Embryonic facial prominence (tissue), 1 donor: ENCODE data around the gene PRICKLE4.

Experiments
- DNase-seq: peaks from one replicate; pipeline ENCODE4 v3.0.0-alpha.2; 2016; ENCODE audit errors: extremely low spot score

The PRICKLE4 gene

DNA sequence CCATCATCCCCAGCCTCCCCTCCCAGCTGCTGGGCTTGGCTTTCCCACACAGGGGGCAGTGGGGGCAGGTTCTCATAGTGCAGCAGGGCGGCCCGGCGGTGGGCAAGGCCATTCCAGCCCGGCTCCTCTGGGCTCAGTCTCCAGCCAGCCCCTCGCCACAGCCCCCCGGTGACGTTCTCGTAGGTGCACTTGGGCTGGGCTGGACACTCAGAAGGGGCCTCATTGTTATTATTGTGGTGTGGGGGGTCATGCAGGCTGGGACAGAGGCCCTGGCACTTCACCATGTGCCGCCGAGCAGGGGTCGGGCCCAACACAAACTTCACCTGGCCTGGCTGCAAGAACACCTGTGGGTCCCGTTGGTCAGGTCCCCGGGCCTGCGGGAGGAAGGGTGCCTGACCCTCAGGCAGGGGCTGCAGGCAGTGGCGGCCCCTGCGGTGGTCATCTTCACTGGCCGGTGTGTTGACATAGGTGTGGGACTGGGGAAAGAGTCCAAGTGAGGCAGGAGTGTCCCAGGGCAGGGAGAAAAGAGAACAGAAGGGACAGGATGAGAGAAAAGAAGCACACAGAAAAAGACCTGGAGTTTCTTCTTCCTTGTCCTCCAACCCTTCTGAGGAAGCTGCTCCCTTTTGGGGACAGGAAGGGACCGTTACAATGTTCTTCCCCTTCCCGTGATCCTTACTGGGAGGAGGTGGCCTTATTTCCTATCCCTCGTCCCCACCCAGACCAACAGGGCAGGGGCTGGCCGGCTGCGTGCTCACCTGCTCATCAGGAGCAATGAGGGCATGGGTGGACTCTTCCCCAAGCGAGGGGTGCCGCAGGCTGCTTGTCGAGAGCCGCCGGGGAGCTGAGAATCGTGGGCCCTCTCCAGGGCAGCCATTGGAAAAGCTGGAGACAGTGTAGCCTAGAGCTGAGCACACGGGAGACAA lies 9.3 kb upstream of the PRICKLE4 start:
- DNase-seq: no peak

DNA sequence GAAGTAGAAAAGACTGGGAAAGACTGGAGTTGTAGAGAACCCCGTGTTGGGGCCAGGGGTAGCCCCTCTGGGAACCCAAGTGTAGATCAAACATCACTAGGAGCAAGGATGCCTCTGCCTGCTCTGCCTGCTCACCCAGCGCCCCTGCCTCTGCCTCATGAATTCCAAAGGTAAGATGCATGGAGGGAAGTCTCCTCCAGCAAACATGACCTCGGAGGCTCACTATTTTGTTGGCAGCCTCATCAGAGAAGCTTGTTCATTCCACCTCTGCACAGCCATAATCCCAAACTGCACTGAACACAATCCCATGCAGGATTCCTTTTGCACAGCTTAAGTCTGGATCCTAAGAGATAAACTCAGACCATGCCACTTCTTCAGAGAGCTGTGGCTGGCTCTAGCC lies 5.7 kb upstream of the PRICKLE4 start:
- DNase-seq: no peak

DNA sequence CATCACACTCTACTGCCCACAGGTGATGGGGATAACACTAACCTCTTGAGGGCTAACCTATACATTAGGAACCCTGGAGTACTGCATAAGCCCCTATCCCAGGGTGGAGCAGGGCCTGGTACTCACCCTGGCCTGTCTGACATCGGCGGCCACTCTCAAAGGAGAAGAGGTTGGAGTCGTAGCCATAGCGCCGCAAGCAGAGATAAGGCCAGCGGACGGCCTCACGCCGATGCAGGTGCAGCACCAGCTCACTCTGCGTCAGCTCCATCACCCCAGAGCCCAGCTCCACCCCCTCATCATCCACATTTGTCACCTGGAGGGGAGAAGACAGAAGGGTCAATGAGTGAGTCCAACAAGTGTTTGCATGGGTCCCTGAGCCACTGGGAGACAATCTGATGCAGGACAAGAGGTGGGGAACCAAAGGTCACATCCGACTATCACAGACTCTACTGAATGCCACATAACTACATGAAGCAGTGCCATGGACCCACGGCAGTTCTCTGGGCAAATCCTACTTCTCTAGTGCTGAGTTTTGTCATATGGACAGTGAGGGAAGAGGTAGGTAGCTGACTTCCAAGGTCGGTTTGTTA lies 5.2 kb upstream of the PRICKLE4 start:
- no peak for DNase-seq

DNA sequence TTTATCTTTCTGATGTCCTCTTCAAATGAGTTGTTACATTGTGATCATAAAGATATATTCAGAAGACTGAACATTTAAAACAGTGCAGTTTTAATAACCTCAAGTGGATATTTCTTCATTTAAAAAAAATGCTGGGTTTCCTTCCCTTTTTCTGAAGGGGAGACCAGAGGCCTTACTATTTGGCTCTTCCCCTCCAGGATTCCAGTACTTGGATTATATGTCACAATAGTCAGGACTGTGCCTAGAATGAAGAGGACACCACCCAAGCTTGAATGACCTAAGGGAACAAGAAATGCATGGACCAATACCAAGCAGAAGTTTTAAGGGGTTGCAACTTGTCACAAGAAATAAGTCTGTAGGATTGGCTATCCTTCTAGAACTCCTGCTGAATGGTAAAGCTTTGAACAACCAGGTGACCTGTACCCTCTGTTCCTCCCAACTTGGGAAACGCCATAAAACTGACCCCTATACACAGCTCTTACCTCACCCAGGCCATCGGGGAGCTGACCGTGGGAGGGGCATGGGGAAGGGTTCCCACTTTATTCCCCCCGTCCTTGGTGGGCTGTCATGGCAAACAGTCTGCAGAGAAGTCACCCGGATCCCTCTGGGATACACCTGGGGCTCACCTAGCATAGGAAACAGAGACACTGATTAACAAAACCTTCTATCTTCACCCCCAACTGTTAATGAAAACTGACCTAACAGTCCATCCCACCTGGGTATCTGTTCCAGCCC lies 2.9 kb upstream of the PRICKLE4 start:
- no peak for DNase-seq

DNA sequence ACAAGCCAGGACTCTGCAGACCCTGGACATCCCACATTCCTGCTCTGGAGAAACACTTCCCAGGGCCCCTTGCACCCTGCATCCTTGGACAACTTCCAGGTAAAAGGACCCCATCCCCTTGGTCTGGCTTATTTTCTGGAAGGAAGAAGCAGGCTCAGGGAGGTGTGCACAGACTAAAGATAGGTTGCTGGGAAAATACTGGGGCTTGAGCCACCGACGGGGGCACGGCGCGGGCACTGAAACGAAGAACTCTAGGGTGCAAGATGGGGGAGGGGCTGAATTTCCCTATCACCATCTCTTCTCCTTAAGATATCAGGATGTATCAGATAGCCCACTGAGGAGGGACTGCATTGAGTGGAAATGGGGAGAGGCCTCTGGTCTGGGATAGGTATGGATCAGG lies 1.7 kb upstream of the PRICKLE4 start:
- DNase-seq: no peak

DNA sequence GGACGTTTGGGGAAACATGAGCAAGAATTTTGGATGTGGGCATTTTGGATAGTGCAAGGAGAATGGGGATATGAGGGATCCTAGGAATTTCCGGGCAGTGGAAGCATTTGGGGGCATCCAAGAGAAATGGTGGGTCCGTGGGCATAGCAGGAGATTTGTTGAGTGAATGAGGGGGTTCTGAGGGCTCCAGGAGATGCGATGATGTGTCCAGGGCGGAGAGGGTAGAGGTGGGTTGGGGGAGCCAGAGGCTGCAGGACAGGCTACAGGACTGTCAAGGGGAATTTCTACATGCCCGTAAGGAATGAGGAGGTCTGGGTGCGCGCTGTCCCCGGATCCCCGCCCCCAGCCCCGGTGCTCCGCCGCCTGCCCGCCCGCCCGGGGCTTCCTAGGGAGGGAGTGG lies 1.2 kb upstream of the PRICKLE4 start:
- no peak for DNase-seq

DNA sequence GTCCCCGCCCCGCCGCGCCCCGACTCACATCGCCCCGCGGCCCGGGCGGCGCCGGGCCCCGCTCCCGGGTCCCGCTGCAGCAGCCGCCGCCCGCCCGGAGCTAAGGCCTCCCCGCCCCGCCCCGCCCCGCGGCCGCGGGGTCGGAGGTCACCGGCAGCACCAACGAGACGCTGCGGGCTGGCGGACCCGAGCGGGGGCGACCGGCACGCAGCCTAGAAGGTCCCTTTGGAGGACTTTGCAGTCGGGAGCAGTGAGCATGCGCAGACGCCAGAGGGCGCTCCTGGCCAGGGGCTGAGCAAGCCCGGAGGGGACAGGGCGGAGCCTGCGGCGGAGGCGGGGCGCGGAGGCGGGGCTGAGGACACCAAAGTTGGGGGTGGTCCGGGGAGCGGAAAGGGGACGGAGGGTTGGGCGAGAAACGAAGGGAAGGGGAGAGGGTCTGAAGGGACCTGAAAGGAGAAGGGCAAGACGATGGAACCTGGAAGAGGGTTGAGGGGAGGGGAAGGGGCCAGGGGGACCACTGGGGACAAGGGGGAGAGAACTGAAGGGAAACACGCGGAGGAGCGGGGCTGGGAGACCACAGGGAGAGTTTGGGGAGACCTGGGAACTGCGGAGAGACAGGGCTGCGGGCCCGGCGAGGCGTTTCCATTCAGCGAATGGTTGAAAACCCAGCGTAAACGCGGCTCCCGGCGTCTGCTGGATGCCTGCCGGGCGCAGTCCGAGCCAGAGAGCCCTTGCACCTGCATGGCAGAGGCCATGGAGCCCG lies 613 bp upstream of the PRICKLE4 start, which contains the start of gene FRS3:
Gene FRS3 (minus strand): TSS at position 113 of the 763 bp plus-strand sequence. CDS start 2,913 bp downstream, outside the sequence.
- peak; percentile 87 for DNase-seq

DNA sequence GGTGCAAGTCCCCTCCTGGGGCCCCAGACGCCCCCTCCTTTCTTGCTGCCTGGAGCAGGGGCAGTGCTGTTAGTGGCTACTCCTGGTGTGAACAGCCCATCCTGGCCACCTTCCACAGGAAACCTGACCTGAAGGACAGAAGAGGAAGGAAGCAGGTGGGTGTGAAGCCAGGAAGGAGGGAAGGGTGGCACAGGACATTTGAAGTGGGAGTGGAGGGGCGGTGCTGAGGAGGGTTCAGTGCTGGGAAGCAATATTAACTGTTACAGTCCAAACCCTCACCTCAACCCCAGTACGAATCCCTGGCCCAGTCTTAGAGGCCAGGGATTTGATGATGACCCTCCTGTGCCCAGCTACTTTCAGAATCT lies 766 bp downstream of the PRICKLE4 start:
- no peak for DNase-seq

DNA sequence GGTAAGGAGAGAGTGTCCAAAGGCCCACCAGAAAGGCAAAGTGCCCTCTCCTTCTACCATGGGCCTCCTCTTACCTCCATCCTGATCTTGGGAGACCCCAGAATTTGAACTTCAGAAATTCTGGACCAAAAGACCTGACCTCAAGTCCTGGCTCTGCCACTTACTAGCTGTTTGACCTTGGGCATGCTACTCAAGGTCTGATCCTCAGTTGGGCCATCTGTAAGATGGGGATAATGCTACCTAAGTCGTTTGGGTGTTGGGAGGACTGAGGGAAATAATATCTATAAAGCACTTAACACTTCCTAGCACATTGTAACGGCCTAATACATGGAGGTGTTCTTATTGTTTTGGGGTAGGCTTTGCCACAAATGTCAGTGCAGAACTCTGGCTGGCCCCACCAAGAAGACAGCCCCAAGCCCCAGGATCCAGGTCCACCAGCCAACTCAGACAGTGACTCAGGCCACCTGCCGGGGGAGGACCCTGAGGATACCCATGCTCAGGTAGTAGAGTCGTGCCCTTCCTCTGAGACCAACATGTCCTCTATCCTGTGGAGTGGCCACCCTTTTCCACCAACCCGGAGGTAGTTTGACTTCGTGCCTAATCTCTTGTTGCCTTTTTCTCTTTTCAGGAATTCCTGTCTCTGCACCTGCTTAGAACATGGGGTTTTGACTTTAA lies 2.7 kb downstream of the PRICKLE4 start:
- DNase-seq: no peak

DNA sequence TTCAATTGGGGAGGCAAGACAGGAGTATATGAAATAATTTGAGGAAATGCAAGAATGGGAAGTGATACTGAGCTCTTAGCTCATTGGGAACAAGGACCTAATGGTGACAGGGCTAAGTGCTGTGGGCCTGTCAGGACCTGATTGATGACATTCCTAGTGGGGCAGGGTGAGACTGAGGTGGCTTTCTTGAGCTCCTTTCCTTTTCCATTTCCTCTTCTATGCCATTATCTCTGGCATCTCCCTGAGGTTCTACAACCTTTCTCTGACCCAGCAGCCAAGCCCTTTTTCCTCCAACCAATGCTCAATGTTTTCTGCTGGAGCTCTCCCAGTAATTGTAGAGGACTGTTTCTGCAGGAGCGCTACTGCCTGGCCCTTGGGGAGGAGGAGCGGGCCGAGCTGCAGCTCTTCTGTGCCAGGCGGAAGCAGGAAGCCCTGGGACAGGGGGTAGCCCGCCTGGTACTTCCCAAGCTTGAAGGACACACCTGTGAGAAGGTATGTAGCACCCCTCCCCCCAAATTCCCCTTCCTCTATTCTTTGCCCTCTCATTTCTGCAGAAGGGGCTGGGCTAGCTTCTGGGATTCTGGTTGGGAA lies 4.1 kb downstream of the PRICKLE4 start:
- no peak for DNase-seq

DNA sequence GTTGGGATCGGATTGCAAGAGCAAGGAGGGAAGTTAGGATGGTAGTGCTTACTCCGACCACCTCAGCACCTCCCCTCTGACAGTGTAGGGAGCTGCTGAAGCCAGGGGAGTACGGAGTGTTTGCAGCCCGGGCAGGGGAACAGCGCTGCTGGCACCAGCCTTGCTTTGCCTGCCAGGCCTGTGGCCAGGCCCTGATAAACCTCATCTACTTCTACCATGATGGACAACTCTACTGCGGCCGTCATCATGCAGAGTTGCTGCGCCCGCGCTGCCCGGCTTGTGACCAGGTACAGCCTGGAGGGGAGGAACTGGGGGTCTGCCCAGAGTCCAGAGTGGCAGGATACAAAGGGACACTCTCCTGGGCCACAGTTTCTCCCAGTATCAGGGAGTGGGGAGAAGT lies 4.7 kb downstream of the PRICKLE4 start:
- no peak for DNase-seq

DNA sequence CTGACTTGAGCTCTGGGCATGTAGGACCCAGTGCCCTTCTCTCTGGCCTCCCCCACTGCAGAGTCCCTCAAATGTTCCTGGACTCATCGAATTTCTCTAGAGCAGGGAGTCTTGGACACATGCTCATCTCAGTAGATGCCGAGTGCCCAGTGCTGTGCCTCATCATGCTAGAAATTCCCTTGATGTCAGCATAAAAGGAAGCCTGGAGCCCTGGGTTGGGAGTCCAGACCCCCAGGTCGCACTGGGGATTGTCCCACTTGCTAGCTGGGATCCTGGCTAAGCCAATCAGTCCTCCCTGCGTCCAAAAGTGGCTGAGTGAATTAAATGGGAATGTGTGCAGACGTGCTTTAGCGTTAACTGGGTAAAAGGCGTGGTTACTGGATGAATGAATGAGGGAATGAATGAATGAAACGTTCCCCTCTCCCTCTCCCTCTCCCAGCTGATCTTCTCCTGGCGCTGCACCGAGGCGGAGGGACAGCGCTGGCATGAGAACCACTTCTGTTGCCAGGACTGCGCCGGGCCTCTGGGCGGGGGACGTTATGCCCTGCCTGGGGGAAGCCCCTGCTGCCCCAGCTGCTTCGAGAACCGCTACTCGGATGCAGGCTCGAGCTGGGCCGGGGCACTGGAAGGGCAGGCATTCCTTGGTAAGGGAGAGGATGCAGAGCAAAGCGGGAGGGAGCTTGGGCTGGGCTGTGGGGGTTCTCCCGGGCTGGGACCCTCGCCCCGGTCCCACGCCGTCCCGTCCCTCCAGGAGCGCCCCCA lies 5.3 kb downstream of the PRICKLE4 start:
- DNase-seq: no peak

DNA sequence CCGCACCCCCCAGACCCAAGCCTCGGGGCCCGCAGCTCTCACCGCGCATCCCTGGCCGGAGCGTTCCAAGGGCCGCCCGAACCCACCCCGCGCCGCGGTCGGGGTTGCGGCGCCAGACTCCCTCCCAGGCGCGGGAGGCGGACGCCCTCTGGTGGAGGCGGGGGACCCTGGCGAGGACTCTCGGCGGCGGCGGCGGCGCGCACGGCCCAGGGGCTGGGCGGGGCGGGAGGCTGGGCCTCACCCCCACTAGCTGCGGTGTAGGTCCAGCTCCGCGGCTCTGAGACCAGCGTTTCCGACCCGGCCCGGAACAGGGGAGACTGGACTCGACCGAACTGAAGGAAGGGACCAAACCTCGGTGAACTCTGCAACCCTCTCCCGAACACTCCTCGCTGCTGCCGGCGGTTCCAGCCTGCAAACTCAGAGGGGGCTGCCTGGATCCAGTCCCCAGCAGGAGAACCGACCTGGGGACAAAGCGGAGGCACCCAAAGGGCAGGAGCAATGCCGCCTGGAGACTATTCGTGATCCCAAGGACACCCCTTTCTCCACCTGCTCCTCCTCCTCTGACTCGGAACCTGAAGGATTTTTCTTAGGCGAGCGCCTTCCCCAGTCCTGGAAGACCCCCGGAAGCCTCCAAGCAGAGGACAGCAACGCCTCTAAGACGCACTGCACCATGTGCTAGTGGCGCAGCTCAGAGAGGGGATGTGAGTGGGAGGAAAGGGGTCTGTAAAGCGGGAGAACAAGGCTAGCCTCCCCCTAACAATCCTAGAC lies 6.1 kb downstream of the PRICKLE4 start:
- DNase-seq: peak; percentile 65

DNA sequence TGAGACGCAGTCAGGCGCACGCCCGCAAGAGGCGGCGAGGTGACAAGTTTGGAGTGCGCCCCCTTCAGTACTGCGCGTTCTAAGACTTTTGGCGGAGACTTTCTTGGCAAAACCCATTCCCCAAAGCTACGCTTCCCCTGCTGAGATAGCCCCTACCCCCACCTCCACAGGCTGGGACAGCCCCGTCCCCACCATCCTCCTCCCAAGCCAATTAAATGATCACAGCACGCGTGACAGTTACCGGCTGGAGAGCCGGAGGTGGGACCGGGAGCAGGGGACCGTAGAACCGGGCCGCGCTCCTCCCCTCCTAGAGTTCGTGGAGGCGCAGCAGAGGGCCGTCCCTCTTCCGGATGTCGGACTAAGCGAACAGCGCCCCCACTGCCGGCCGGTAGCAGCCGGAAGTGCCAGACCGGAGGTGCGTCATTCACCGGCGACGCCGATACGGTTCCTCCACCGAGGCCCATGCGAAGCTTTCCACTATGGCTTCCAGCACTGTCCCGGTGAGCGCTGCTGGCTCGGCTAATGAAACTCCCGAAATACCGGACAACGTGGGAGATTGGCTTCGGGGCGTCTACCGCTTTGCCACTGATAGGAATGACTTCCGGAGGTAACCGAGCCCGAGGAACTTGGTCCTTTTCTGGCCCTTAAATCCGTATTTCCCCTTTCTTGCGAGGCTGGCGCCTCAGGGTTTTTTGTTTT lies 6.8 kb downstream of the PRICKLE4 start, which contains the start of gene TOMM6:
Gene TOMM6 (plus strand): TSS at position 476 of the 699 bp plus-strand sequence. CDS start 4 bp downstream, at position 480.
- peak; percentile 90 for DNase-seq

DNA sequence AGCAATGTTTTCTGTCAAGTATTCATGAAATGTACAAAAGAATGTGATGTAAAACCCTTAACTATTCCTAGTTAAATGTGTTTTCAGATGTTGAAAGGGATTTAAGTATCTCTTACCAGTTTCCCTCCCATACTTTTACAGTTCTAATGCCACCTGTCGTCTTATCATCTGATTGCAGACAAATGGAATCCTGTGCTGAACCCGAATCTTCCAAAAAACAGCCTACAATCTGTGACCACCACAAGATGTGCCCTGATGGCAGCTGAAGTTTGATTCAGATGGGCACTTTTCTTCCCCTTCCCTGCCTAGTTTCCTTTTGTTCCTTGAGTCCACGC lies 8.8 kb downstream of the PRICKLE4 start:
- no peak for DNase-seq

DNA sequence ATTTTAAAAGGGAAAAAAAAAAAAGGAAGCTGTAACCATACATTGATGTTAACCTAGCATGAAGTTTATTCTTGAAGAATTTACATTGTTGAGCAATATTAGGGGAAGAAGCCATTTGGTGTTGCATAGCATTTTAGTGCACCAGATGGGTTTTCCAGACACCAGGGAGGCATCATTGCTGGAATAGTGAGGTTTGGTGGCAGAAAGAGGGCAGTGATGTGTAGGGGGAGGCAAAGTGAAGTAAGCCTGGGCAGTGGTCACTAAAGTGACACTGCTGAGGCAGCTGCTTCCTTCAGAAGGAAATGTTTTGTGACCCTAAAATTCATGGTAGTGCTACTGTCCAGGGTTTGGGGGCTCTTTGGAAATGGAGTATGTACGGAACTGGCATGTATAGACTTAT lies 9.5 kb downstream of the PRICKLE4 start:
- no peak for DNase-seq

DNA sequence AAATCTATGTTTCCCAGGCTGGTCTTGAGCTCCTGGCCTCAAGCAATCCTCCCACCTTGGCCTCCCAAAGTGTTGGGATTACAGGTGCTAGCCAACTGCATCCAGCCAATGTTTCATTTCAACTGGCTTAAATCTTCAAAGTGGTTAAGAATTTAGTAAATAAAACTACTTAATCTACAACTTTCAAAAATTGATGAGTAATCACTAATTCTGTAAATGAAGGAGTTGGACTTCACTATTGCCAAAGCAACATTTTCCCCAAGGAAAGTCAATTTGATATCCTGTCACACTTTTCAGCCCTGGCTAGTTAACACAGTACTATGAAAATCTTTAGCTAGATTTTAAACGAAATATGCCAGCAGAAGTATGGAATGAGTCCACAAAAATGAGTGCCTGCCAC lies 10.7 kb downstream of the PRICKLE4 start:
- no peak for DNase-seq

DNA sequence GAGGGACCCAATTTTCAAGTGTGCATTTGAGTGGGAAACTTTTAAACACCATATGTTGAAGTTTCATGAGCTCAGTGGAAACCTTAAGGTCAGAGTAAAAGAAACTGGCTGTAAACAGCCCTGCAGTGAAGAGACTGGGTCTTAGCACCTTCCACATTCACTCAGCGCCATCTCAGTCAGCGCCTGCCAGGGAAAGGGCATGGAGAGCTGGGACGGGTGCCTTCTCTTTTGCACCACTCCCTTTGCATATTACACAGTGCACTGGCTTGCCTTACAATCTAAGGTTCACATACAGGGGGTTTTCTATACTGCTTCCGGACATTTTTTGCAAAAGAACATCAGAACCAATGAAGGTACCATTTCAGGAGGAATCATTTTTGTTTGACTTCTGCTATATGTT lies 11.4 kb downstream of the PRICKLE4 start:
- DNase-seq: no peak

DNA sequence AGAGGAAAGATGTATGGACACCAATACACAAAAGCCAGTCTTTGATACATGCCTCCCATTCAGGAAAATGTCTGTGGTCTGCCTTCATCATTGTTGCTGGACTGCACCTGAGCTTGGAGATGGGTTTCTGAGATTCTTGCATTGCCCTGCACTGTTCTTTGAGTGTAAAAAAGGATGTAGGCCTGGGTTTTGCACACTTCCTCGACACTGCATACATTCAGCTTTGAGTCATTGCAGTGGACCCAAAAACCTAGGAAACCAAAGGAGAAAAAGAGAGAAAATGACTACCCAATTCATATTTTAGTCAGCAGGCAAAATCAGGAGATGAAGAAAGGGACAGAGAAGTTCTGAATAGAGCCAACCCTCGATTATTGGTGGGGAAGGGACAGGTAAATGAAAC lies 15.9 kb downstream of the PRICKLE4 start:
- no peak for DNase-seq
